WTC11 (cell line): ENCODE data around the gene APH1B. TPM values are rescaled to one million over a fixed set of nuclear protein-coding genes. Genes with fewer than 3 reads are reported as not detected.

Experiments
- ATAC-seq: fragments of 200-7000 bp; cut with Tn5 transposase; 2 replicates; pipeline ENCODE4 v1.10.0; 2021; ENCODE audit warnings: mild to moderate bottlenecking, moderate library complexity
- CTCF ChIA-PET: fragments of 300-600 bp; sonication (Branson Sonifier 250); formaldehyde crosslinking; loops from one replicate; lab custom pipeline; 2021; ENCODE audit warnings: antibody characterized with exemption; lab: Charles Lee
- POLR2A ChIA-PET: fragments of 350-600 bp; sonication (Branson Sonifier 250); formaldehyde crosslinking; loops from one replicate; lab custom pipeline; 2021; ENCODE audit warnings: antibody characterized with exemption; lab: Charles Lee
- DNase-seq: peaks from one replicate; pipeline ENCODE4 v3.0.0; 2021; ENCODE audit warnings: low spot score
- H3K27ac Mint-ChIP-seq: 2 replicates; pipeline ENCODE4 v1.8.0; 2021; ENCODE audit warnings: mixed read lengths
- H3K27me3 Mint-ChIP-seq: 2 replicates; pipeline ENCODE4 v1.8.0; 2021; ENCODE audit warnings: low read depth, mild to moderate bottlenecking, moderate library complexity, mixed read lengths
- H3K36me3 Mint-ChIP-seq: 2 replicates; pipeline ENCODE4 v1.8.0; 2021; ENCODE audit warnings: mixed read lengths
- H3K4me1 Mint-ChIP-seq: 2 replicates; pipeline ENCODE4 v1.8.0; 2022; ENCODE audit warnings: mixed read lengths
- H3K4me3 Mint-ChIP-seq: 2 replicates; pipeline ENCODE4 v1.8.0; 2021; ENCODE audit warnings: mild to moderate bottlenecking, moderate library complexity, mixed read lengths
- H3K9me3 Mint-ChIP-seq: 2 replicates; pipeline ENCODE4 v1.8.0; 2021; ENCODE audit warnings: mixed read lengths
- ATF1 ChIP-seq: sonication (generic); formaldehyde crosslinking; IDR thresholded peaks from 2 replicates; pipeline ENCODE4 v1.8.1; 2023; ENCODE audit warnings: mild to moderate bottlenecking, moderate library complexity, missing genetic modification reagents
- ESRRA ChIP-seq: sonication (generic); formaldehyde crosslinking; IDR thresholded peaks from 2 replicates; pipeline ENCODE4 v1.8.1; 2022; ENCODE audit warnings: mild to moderate bottlenecking, missing genetic modification reagents, borderline replicate concordance
- FOXJ3 ChIP-seq: sonication (generic); formaldehyde crosslinking; IDR thresholded peaks from 2 replicates; pipeline ENCODE4 v1.9.0; 2021; ENCODE audit warnings: missing genetic modification reagents, mild to moderate bottlenecking, borderline replicate concordance
- HMGA2 ChIP-seq: fragments of 250-450 bp; sonication (Bioruptor Pico); IDR thresholded peaks from 2 replicates; pipeline ENCODE4 v1.4.0; 2021; ENCODE audit warnings: mild to moderate bottlenecking, moderate library complexity
- IRF2 ChIP-seq: sonication (generic); formaldehyde crosslinking; IDR thresholded peaks from 2 replicates; pipeline ENCODE4 v1.8.0; 2022; ENCODE audit warnings: low read depth, missing genetic modification reagents, borderline replicate concordance
- JUN ChIP-seq: sonication (generic); formaldehyde crosslinking; IDR thresholded peaks from 2 replicates; pipeline ENCODE4 v1.8.0; 2023; ENCODE audit warnings: mild to moderate bottlenecking, missing genetic modification reagents
- MXD4 ChIP-seq: fragments of 250-450 bp; sonication (Bioruptor Pico); IDR thresholded peaks from 2 replicates; pipeline ENCODE4 v1.8.0; 2021; ENCODE audit warnings: mild to moderate bottlenecking, moderate library complexity, borderline replicate concordance
- RORB ChIP-seq: fragments of 250-450 bp; sonication (Bioruptor Pico); IDR thresholded peaks from 2 replicates; pipeline ENCODE4 v1.9.0; 2021; ENCODE audit warnings: mild to moderate bottlenecking
- SMAD4 ChIP-seq: sonication (generic); formaldehyde crosslinking; IDR thresholded peaks from 2 replicates; pipeline ENCODE4 v1.8.0; 2022; ENCODE audit warnings: mild to moderate bottlenecking, missing genetic modification reagents
- TP53 ChIP-seq: sonication (generic); formaldehyde crosslinking; IDR thresholded peaks from 2 replicates; pipeline ENCODE4 v1.8.1; 2023; ENCODE audit warnings: mild to moderate bottlenecking, missing genetic modification reagents
- ZBTB21 ChIP-seq: sonication (generic); formaldehyde crosslinking; IDR thresholded peaks from 2 replicates; pipeline ENCODE4 v1.8.1; 2023; ENCODE audit warnings: mild to moderate bottlenecking, missing genetic modification reagents, borderline replicate concordance
- ZNF138 ChIP-seq: sonication (generic); formaldehyde crosslinking; conservative IDR thresholded peaks from 2 replicates; pipeline ENCODE4 v1.8.1; 2022; ENCODE audit warnings: mild to moderate bottlenecking, moderate library complexity, missing genetic modification reagents
- ZNF232 ChIP-seq: sonication (generic); formaldehyde crosslinking; IDR thresholded peaks from 2 replicates; pipeline ENCODE4 v1.8.0; 2022; ENCODE audit warnings: mild to moderate bottlenecking, missing genetic modification reagents
- total RNA-seq: library from RNA; stranded (reverse); gene quantifications from 3 replicates; pipeline ENCODE4 v1.2.3, GENCODE V29; 2021
- TF ChIP-seq, protein P1 (sequence below): fragments of 250-450 bp; sonication (Bioruptor Pico); IDR thresholded peaks from 2 replicates; pipeline ENCODE4 v1.9.0; 2021; ENCODE audit warnings: moderate library complexity, mild to moderate bottlenecking, inconsistent platforms, borderline replicate concordance
- TF ChIP-seq, protein P2 (sequence below): fragments of 250-450 bp; sonication (Bioruptor Pico); IDR thresholded peaks from 2 replicates; pipeline ENCODE4 v1.9.0; 2021; ENCODE audit warnings: mild to moderate bottlenecking, borderline replicate concordance
- TF ChIP-seq, protein P3 (sequence below): fragments of 250-450 bp; sonication (Bioruptor Pico); IDR thresholded peaks from 2 replicates; pipeline ENCODE4 v1.9.0; 2021; ENCODE audit warnings: mild to moderate bottlenecking
- TF ChIP-seq, protein P4 (sequence below): sonication (generic); formaldehyde crosslinking; IDR thresholded peaks from 2 replicates; pipeline ENCODE4 v1.8.1; 2022; ENCODE audit warnings: mild to moderate bottlenecking, missing genetic modification reagents, moderate library complexity, borderline replicate concordance
- TF ChIP-seq, protein P5 (sequence below): sonication (generic); formaldehyde crosslinking; IDR thresholded peaks from 2 replicates; pipeline ENCODE4 v1.8.1; 2023; ENCODE audit warnings: mild to moderate bottlenecking, missing genetic modification reagents
- TF ChIP-seq, protein P6 (sequence below): fragments of 200-600 bp; IDR thresholded peaks from 2 replicates; pipeline ENCODE4 v1.8.0; 2022; ENCODE audit warnings: antibody characterized with exemption

APH1B gene
- total RNA-seq, 1 experiment from 2014 or later, result 25.0 TPM

DNA sequence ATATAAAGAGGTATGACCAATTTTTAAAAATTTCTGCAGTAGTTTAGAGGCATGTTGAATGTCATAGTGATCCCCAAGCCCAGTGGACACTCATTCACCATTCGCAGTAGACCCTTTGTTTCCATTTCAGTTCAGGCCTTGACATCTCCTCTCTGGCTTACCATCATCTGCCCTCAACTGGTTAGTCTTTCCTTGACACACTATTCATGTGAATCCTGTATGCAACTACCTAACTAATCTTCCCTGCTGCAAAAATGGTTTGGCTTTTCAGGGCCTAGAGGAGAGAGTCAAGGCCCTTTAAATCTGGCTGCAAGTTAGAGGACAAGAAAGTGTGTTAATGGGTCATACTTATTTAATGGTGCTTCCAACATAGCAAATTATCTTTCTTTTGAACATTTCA, 10.9 kb downstream of the APH1B start:
- Mint-ChIP-seq H3K27ac (no peak overlapping the region), H3K36me3 (no peaks in the 10 kb centered on the region; the same call in 1 of the 2 replicates), H3K4me1 (peaks cover 9% of the 10 kb centered on the region), H3K27me3 (no peaks in the 10 kb centered on the region), H3K9me3 (no peaks in the 10 kb centered on the region), H3K4me3 (no peak overlapping the region)
- ChIA-PET POLR2A (no interaction called here), CTCF (interaction anchor here (1.1 to 2.4 kb wide), 4 partner anchors 108 to 241 kb away, joined by 3 to 7 read pairs (median 4); no protein-coding TSS in a partner anchor)
- ATAC-seq, result no peak
- TF ChIP-seq, protein P1, sequence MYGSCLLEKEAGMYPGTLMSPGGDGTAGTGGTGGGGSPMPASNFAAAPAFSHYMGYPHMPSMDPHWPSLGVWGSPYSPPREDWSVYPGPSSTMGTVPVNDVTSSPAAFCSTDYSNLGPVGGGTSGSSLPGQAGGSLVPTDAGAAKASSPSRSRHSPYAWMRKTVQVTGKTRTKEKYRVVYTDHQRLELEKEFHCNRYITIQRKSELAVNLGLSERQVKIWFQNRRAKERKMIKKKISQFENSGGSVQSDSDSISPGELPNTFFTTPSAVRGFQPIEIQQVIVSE (CRISPR knock-in tag), result no peak
- no peak for TF ChIP-seq ZNF232 (CRISPR knock-in tag)
- TF ChIP-seq, protein P2, sequence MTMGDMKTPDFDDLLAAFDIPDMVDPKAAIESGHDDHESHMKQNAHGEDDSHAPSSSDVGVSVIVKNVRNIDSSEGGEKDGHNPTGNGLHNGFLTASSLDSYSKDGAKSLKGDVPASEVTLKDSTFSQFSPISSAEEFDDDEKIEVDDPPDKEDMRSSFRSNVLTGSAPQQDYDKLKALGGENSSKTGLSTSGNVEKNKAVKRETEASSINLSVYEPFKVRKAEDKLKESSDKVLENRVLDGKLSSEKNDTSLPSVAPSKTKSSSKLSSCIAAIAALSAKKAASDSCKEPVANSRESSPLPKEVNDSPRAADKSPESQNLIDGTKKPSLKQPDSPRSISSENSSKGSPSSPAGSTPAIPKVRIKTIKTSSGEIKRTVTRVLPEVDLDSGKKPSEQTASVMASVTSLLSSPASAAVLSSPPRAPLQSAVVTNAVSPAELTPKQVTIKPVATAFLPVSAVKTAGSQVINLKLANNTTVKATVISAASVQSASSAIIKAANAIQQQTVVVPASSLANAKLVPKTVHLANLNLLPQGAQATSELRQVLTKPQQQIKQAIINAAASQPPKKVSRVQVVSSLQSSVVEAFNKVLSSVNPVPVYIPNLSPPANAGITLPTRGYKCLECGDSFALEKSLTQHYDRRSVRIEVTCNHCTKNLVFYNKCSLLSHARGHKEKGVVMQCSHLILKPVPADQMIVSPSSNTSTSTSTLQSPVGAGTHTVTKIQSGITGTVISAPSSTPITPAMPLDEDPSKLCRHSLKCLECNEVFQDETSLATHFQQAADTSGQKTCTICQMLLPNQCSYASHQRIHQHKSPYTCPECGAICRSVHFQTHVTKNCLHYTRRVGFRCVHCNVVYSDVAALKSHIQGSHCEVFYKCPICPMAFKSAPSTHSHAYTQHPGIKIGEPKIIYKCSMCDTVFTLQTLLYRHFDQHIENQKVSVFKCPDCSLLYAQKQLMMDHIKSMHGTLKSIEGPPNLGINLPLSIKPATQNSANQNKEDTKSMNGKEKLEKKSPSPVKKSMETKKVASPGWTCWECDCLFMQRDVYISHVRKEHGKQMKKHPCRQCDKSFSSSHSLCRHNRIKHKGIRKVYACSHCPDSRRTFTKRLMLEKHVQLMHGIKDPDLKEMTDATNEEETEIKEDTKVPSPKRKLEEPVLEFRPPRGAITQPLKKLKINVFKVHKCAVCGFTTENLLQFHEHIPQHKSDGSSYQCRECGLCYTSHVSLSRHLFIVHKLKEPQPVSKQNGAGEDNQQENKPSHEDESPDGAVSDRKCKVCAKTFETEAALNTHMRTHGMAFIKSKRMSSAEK (CRISPR knock-in tag), result no peak
- no peak for TF ChIP-seq RORB (CRISPR knock-in tag)
- TF ChIP-seq ZNF138 (CRISPR knock-in tag), result no peak
- TF ChIP-seq, protein P3, sequence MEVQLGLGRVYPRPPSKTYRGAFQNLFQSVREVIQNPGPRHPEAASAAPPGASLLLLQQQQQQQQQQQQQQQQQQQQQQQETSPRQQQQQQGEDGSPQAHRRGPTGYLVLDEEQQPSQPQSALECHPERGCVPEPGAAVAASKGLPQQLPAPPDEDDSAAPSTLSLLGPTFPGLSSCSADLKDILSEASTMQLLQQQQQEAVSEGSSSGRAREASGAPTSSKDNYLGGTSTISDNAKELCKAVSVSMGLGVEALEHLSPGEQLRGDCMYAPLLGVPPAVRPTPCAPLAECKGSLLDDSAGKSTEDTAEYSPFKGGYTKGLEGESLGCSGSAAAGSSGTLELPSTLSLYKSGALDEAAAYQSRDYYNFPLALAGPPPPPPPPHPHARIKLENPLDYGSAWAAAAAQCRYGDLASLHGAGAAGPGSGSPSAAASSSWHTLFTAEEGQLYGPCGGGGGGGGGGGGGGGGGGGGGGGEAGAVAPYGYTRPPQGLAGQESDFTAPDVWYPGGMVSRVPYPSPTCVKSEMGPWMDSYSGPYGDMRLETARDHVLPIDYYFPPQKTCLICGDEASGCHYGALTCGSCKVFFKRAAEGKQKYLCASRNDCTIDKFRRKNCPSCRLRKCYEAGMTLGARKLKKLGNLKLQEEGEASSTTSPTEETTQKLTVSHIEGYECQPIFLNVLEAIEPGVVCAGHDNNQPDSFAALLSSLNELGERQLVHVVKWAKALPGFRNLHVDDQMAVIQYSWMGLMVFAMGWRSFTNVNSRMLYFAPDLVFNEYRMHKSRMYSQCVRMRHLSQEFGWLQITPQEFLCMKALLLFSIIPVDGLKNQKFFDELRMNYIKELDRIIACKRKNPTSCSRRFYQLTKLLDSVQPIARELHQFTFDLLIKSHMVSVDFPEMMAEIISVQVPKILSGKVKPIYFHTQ (CRISPR knock-in tag), result no peak
- TF ChIP-seq IRF2 (CRISPR knock-in tag), result no peak
- TF ChIP-seq FOXJ3 (CRISPR knock-in tag), result no peak
- TF ChIP-seq SMAD4 (CRISPR knock-in tag), result no peak
- TF ChIP-seq, protein P4, sequence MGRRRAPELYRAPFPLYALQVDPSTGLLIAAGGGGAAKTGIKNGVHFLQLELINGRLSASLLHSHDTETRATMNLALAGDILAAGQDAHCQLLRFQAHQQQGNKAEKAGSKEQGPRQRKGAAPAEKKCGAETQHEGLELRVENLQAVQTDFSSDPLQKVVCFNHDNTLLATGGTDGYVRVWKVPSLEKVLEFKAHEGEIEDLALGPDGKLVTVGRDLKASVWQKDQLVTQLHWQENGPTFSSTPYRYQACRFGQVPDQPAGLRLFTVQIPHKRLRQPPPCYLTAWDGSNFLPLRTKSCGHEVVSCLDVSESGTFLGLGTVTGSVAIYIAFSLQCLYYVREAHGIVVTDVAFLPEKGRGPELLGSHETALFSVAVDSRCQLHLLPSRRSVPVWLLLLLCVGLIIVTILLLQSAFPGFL, result no peak
- TF ChIP-seq, protein P5, sequence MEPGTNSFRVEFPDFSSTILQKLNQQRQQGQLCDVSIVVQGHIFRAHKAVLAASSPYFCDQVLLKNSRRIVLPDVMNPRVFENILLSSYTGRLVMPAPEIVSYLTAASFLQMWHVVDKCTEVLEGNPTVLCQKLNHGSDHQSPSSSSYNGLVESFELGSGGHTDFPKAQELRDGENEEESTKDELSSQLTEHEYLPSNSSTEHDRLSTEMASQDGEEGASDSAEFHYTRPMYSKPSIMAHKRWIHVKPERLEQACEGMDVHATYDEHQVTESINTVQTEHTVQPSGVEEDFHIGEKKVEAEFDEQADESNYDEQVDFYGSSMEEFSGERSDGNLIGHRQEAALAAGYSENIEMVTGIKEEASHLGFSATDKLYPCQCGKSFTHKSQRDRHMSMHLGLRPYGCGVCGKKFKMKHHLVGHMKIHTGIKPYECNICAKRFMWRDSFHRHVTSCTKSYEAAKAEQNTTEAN (CRISPR knock-in tag), result no peak
- TF ChIP-seq, protein P6, sequence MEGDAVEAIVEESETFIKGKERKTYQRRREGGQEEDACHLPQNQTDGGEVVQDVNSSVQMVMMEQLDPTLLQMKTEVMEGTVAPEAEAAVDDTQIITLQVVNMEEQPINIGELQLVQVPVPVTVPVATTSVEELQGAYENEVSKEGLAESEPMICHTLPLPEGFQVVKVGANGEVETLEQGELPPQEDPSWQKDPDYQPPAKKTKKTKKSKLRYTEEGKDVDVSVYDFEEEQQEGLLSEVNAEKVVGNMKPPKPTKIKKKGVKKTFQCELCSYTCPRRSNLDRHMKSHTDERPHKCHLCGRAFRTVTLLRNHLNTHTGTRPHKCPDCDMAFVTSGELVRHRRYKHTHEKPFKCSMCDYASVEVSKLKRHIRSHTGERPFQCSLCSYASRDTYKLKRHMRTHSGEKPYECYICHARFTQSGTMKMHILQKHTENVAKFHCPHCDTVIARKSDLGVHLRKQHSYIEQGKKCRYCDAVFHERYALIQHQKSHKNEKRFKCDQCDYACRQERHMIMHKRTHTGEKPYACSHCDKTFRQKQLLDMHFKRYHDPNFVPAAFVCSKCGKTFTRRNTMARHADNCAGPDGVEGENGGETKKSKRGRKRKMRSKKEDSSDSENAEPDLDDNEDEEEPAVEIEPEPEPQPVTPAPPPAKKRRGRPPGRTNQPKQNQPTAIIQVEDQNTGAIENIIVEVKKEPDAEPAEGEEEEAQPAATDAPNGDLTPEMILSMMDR, result no peak
- no peak for TF ChIP-seq ATF1 (CRISPR knock-in tag)
- no peak for TF ChIP-seq ESRRA (CRISPR knock-in tag)
- TF ChIP-seq JUN (CRISPR knock-in tag), result no peak
- no peak for TF ChIP-seq MXD4 (CRISPR knock-in tag)
- no peak for TF ChIP-seq HMGA2 (CRISPR knock-in tag)
- TF ChIP-seq ZBTB21 (CRISPR knock-in tag), result no peak
- no peak for TF ChIP-seq TP53 (CRISPR knock-in tag)
- DNase-seq, result no peak
